BLaER1 (cell line): ENCODE results near the gene DMBT1.
A peak's percentile ranks its signal among the peaks of the same experiment; 100 is the strongest.

Experiments
- H3K27ac ChIP-seq: shearing (Covaris generic); formaldehyde crosslinking; 2 replicates; pipeline ENCODE4 v1.8.1; 2022
- H3K27me3 ChIP-seq: shearing (Covaris generic); formaldehyde crosslinking; 2 replicates; pipeline ENCODE4 v1.8.1; 2022
- H3K36me3 ChIP-seq: shearing (Covaris generic); formaldehyde crosslinking; 2 replicates; pipeline ENCODE4 v1.8.1; 2022
- H3K4me1 ChIP-seq: shearing (Covaris generic); formaldehyde crosslinking; 2 replicates; pipeline ENCODE4 v1.8.1; 2022
- H3K4me2 ChIP-seq: shearing (Covaris generic); formaldehyde crosslinking; 2 replicates; pipeline ENCODE4 v1.8.1; 2022
- H3K4me3 ChIP-seq: shearing (Covaris generic); formaldehyde crosslinking; 2 replicates; pipeline ENCODE4 v1.8.1; 2022
- H3K9ac ChIP-seq: shearing (Covaris generic); formaldehyde crosslinking; 2 replicates; pipeline ENCODE4 v1.8.1; 2022
- H3K9me3 ChIP-seq: shearing (Covaris generic); formaldehyde crosslinking; 2 replicates; pipeline ENCODE4 v1.8.1; 2022
- H4K20me1 ChIP-seq: shearing (Covaris generic); formaldehyde crosslinking; 2 replicates; pipeline ENCODE4 v1.8.1; 2022
- Cebpa-rat ChIP-seq: shearing (Covaris generic); IDR thresholded peaks from 2 replicates; pipeline ENCODE4 v1.8.1; 2022

Gene DMBT1

GRCh38 chr10:122642726-122643605, 82.4 kb downstream of the DMBT1 start:
- no peak overlapping the region for H3K4me2 ChIP-seq
- TF ChIP-seq Cebpa-rat, result no peak

GRCh38 chr10:122643931-122644534, 83.5 kb downstream of the DMBT1 start:
- H3K9ac ChIP-seq, result no peak overlapping the region
- no peak overlapping the region for H3K27ac ChIP-seq
- H3K4me1 ChIP-seq, result peaks cover 11% of the 10 kb centered on the region
- 0 out of 2 replicates have a peak overlapping the region, but pooled peaks have one; percentile 64 for H3K4me2 ChIP-seq
- H3K36me3 ChIP-seq, result no peaks in the 10 kb centered on the region
- TF ChIP-seq Cebpa-rat, result no peak
- H3K4me3 ChIP-seq, result no peak overlapping the region
- H4K20me1 ChIP-seq, result no peaks in the 10 kb centered on the region
- H3K9me3 ChIP-seq, result no peaks in the 10 kb centered on the region
- no peaks in the 10 kb centered on the region for H3K27me3 ChIP-seq

More at GRCh38 chr10:122642726-122643605, 82.4 kb downstream of the DMBT1 start:
- H3K27me3 ChIP-seq, result no peaks in the 10 kb centered on the region
- no peaks in the 10 kb centered on the region for H3K36me3 ChIP-seq
- H4K20me1 ChIP-seq, result no peaks in the 10 kb centered on the region
- no peak overlapping the region for H3K9ac ChIP-seq
- peaks cover 11% of the 10 kb centered on the region for H3K4me1 ChIP-seq
- no peaks in the 10 kb centered on the region for H3K9me3 ChIP-seq
- no peak overlapping the region for H3K27ac ChIP-seq
- no peak overlapping the region for H3K4me3 ChIP-seq

- H3K4me3 ChIP-seq, result no peak overlapping the region
- H3K27me3 ChIP-seq, result no peaks in the 10 kb centered on the region
- H4K20me1 ChIP-seq, result no peaks in the 10 kb centered on the region
- no peak overlapping the region for H3K9ac ChIP-seq
- H3K4me2 ChIP-seq, result no peak overlapping the region
- TF ChIP-seq Cebpa-rat, result no peak
- H3K4me1 ChIP-seq, result peaks cover 11% of the 10 kb centered on the region
- H3K36me3 ChIP-seq, result no peaks in the 10 kb centered on the region
- H3K9me3 ChIP-seq, result no peaks in the 10 kb centered on the region
- no peak overlapping the region for H3K27ac ChIP-seq
Observed at GRCh38 chr10:122646511-122647382, 86.2 kb downstream of the DMBT1 start.

- H3K27ac ChIP-seq, result no peak overlapping the region
- no peaks in the 10 kb centered on the region for H3K9me3 ChIP-seq
- TF ChIP-seq Cebpa-rat, result no peak
- H3K36me3 ChIP-seq, result no peaks in the 10 kb centered on the region
- H3K4me3 ChIP-seq, result no peak overlapping the region
- H3K4me2 ChIP-seq, result no peak overlapping the region
- no peaks in the 10 kb centered on the region for H4K20me1 ChIP-seq
- H3K27me3 ChIP-seq, result no peaks in the 10 kb centered on the region
- H3K9ac ChIP-seq, result no peak overlapping the region
- H3K4me1 ChIP-seq, result peaks cover 11% of the 10 kb centered on the region
Observed at GRCh38 chr10:122647383-122647968, 86.9 kb downstream of the DMBT1 start.

GRCh38 chr10:122648599-122649428, 88.3 kb downstream of the DMBT1 start:
- Histone ChIP-seq H3K4me2 (no peak overlapping the region), H3K4me3 (no peak overlapping the region), H3K9me3 (no peaks in the 10 kb centered on the region), H3K9ac (no peak overlapping the region), H3K27ac (no peak overlapping the region), H4K20me1 (no peaks in the 10 kb centered on the region), H3K36me3 (no peaks in the 10 kb centered on the region), H3K27me3 (no peaks in the 10 kb centered on the region), H3K4me1 (peaks cover 11% of the 10 kb centered on the region)
- TF ChIP-seq Cebpa-rat, result no peak

GRCh38 chr10:122649903-122650302, 89.3 kb downstream of the DMBT1 start:
- Histone ChIP-seq H3K9ac (no peak overlapping the region), H3K36me3 (no peaks in the 10 kb centered on the region), H4K20me1 (no peaks in the 10 kb centered on the region), H3K27me3 (no peaks in the 10 kb centered on the region), H3K4me2 (no peak overlapping the region), H3K27ac (no peak overlapping the region), H3K9me3 (no peaks in the 10 kb centered on the region), H3K4me3 (no peak overlapping the region), H3K4me1 (peaks cover 4% of the 10 kb centered on the region)
- TF ChIP-seq Cebpa-rat, result no peak

GRCh38 chr10:122650331-122650730, 89.8 kb downstream of the DMBT1 start:
- H3K9ac ChIP-seq, result no peak overlapping the region
- no peaks in the 10 kb centered on the region for H4K20me1 ChIP-seq
- H3K27ac ChIP-seq, result no peak overlapping the region
- peaks cover under 1% of the 10 kb centered on the region; the same call in 1 of the 2 replicates for H3K4me1 ChIP-seq
- no peaks in the 10 kb centered on the region for H3K27me3 ChIP-seq
- TF ChIP-seq Cebpa-rat, result no peak
- no peak overlapping the region for H3K4me3 ChIP-seq
- no peaks in the 10 kb centered on the region for H3K9me3 ChIP-seq
- H3K36me3 ChIP-seq, result no peaks in the 10 kb centered on the region
- H3K4me2 ChIP-seq, result no peak overlapping the region

DNA sequence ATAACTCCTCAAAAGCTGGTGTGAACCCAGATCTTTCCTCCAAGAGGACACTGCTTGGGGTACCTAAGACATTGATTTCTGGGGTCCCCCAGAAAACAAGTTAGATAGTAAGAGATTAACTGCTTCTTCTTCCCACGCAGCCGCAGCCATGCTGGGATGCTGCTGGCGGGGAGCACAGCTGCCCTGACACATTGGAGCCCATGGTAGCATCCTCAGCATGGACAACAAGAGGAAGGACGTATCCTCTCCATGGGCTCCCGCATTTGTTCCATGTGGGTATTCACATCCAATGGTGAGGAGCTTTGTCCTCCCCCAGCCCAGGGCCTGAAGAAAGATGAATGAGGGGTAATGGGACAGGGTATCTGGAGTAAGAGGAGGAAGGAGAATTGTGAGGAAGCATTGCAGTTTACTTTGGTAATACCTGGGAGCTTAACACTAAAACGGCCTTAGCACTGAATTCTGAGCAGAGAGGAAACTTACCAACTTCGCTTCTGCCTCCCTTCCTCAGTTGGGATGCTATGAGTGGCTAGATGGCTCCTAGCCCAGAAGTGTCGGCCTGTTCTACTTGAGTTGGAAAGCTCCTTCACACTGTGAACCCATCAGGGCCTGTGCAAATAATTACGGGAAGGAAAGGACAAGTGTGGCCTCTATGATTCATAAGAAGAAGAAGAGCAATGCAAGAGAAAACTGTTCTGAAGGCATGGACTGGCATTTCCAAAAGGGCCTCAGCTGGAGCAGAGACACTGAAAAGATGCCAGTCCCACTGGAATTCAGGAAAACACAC, 95.2 kb downstream of the DMBT1 start:
- TF ChIP-seq Cebpa-rat, result no peak
- H3K27me3 ChIP-seq, result no peaks in the 10 kb centered on the region
- H3K4me3 ChIP-seq, result no peak overlapping the region
- no peak overlapping the region for H3K27ac ChIP-seq
- H3K36me3 ChIP-seq, result no peaks in the 10 kb centered on the region
- no peaks in the 10 kb centered on the region for H3K4me1 ChIP-seq
- no peaks in the 10 kb centered on the region for H4K20me1 ChIP-seq
- no peak overlapping the region for H3K9ac ChIP-seq
- H3K4me2 ChIP-seq, result no peak overlapping the region
- no peaks in the 10 kb centered on the region for H3K9me3 ChIP-seq
